GM19324 (cell line): ENCODE results near the gene TAP1.

Experiments used
- ATAC-seq: cut with Tn5 transposase; IDR thresholded peaks from one replicate; pipeline ENCODE4 v1.9.1; 2021; ENCODE audit warnings: mild to moderate bottlenecking, moderate library complexity; ENCODE audit not compliant: unreplicated experiment, low FRiP score

Gene TAP1

GRCh38 chr6:32865724-32866443 is 12.4 kb upstream of the TAP1 start:
- no peak for ATAC-seq

- ATAC-seq: no peak
These were observed 9.2 kb upstream of the TAP1 start for GRCh38 chr6:32862725-32863124.

GRCh38 chr6:32860674-32861073 is 7.2 kb upstream of the TAP1 start:
- no peak for ATAC-seq

- ATAC-seq: no peak
These were observed 4.7 kb upstream of the TAP1 start for GRCh38 chr6:32858194-32858593.

- ATAC-seq: no peak
These were observed 3.8 kb upstream of the TAP1 start for GRCh38 chr6:32857156-32857891.

GRCh38 chr6:32855467-32856174 is 2.1 kb upstream of the TAP1 start:
- ATAC-seq: no peak

- peak; percentile 15 for ATAC-seq
These were observed 1.1 kb upstream of the TAP1 start for GRCh38 chr6:32854376-32855178.

- ATAC-seq: peak; percentile 13
These were observed 512 bp downstream of the TAP1 start for GRCh38 chr6:32852844-32853540.

- no peak for ATAC-seq
These were observed 1.3 kb downstream of the TAP1 start for GRCh38 chr6:32852018-32852843.

- no peak for ATAC-seq
These were observed 2.5 kb downstream of the TAP1 start for GRCh38 chr6:32851025-32851424.

GRCh38 chr6:32849126-32849525 is 4.4 kb downstream of the TAP1 start:
- ATAC-seq: no peak

GRCh38 chr6:32847795-32848194 is 5.7 kb downstream of the TAP1 start:
- no peak for ATAC-seq

- ATAC-seq: no peak
These were observed 6.5 kb downstream of the TAP1 start for GRCh38 chr6:32847004-32847403.

GRCh38 chr6:32845384-32845884 is 8.1 kb downstream of the TAP1 start:
- no peak for ATAC-seq

- ATAC-seq: no peak
These were observed 8.6 kb downstream of the TAP1 start for GRCh38 chr6:32844839-32845383.

- peak; percentile 71 for ATAC-seq
These were observed 9.3 kb downstream of the TAP1 start, which contains the start of gene PSMB8 for GRCh38 chr6:32843979-32844838. PSMB8 (minus strand) TSS chr6:32844047; CDS start chr6:32843996, 51 bp downstream.

GRCh38 chr6:32843331-32843978 is 10.0 kb downstream of the TAP1 start:
- no peak for ATAC-seq
